HepG2 (cell line): ENCODE data around the gene TPRN. TPM values are rescaled to one million over a fixed set of nuclear protein-coding genes. Genes with fewer than 3 reads are reported as not detected.
A peak's percentile ranks its signal among the peaks of the same experiment; 100 is the strongest.

Experiments used
- ADNP ChIP-seq: sonication (generic); formaldehyde crosslinking; IDR thresholded peaks from 2 replicates; pipeline ENCODE4 v1.4.0; 2020; ENCODE audit warnings: missing genetic modification reagents
- KDM2A ChIP-seq: sonication (generic); formaldehyde crosslinking; IDR thresholded peaks from 2 replicates; pipeline ENCODE4 v1.4.0; 2020; ENCODE audit warnings: low read depth, missing genetic modification reagents, borderline replicate concordance
- MYC ChIP-seq: sonication (generic); formaldehyde crosslinking; IDR thresholded peaks from 2 replicates; pipeline ENCODE4 v1.9.0; 2021; ENCODE audit warnings: missing genetic modification reagents, borderline replicate concordance
- NFIB ChIP-seq: sonication (generic); formaldehyde crosslinking; IDR thresholded peaks from 2 replicates; pipeline ENCODE4 v1.9.0; 2021; ENCODE audit warnings: missing genetic modification reagents, mild to moderate bottlenecking, borderline replicate concordance
- PAF1 ChIP-seq: IDR thresholded peaks from 2 replicates; pipeline ENCODE4 v1.6.1; 2016; ENCODE audit warnings: missing genetic modification reagents, missing compliant biosample characterization
- RELA ChIP-seq: sonication (generic); formaldehyde crosslinking; IDR thresholded peaks from 2 replicates; pipeline ENCODE4 v1.4.0; 2020; ENCODE audit warnings: missing genetic modification reagents
- ZBTB14 ChIP-seq: sonication (generic); formaldehyde crosslinking; IDR thresholded peaks from 2 replicates; pipeline ENCODE4 v1.4.0; 2020; ENCODE audit warnings: missing genetic modification reagents
- ZBTB38 ChIP-seq: sonication (generic); formaldehyde crosslinking; IDR thresholded peaks from 2 replicates; pipeline ENCODE4 v1.5.1; 2020; ENCODE audit warnings: mild to moderate bottlenecking, missing genetic modification reagents
- ZBTB39 ChIP-seq: sonication (generic); formaldehyde crosslinking; IDR thresholded peaks from 2 replicates; pipeline ENCODE4 v1.5.0; 2020; ENCODE audit warnings: missing genetic modification reagents
- ZMYM4 ChIP-seq: sonication (generic); formaldehyde crosslinking; IDR thresholded peaks from 2 replicates; pipeline ENCODE4 v1.8.1; 2023; ENCODE audit warnings: mild to moderate bottlenecking, missing genetic modification reagents
- ZNF234 ChIP-seq: sonication (generic); formaldehyde crosslinking; conservative IDR thresholded peaks from 2 replicates; pipeline ENCODE4 v1.5.1; 2020; ENCODE audit warnings: mild to moderate bottlenecking, missing genetic modification reagents
- ZNF253 ChIP-seq: sonication (generic); formaldehyde crosslinking; IDR thresholded peaks from 2 replicates; pipeline ENCODE4 v1.8.0; 2022; ENCODE audit warnings: mild to moderate bottlenecking, missing genetic modification reagents, borderline replicate concordance
- ZNF850 ChIP-seq: sonication (generic); formaldehyde crosslinking; conservative IDR thresholded peaks from 2 replicates; pipeline ENCODE4 v1.9.0; 2021; ENCODE audit warnings: mild to moderate bottlenecking, missing genetic modification reagents
- ZNF883 ChIP-seq: sonication (generic); formaldehyde crosslinking; IDR thresholded peaks from 2 replicates; pipeline ENCODE4 v1.5.1; 2020; ENCODE audit warnings: mild to moderate bottlenecking, missing genetic modification reagents; ENCODE audit errors: not compliant biosample characterization
- ZSCAN9 ChIP-seq: IDR thresholded peaks from 2 replicates; pipeline ENCODE4 v1.6.1; 2016; ENCODE audit warnings: borderline replicate concordance
- polyA plus RNA-seq, 8 experiments: library from polyadenylated mRNA; depleted of rRNA in 3 of 8; stranded (reverse) in 7 of 8; unstranded in 1 of 8; fragments of >200 nt; fragmentation: Illumina TruSeq in 4 of 8; extraction: Trizol in 4 of 8; gene quantifications; 2 replicates each; pipeline versions ENCODE4 v1.2.1 to v1.2.3, GENCODE V29; 2011 to 2016; ENCODE audit warnings: low read depth in 4 of 8, missing spikeins in 1 of 8, mixed read lengths in 1 of 8; ENCODE audit not compliant: insufficient read depth in 1 of 8
- total RNA-seq, 5 experiments: library from RNA; depleted of rRNA; stranded (reverse); fragments of >200 nt; fragmentation: Illumina TruSeq; extraction: Trizol; gene quantifications; 2 replicates each; pipeline ENCODE4 v1.2.3, GENCODE V29; 2016; ENCODE audit warnings: low read depth in 1 of 5
- TF ChIP-seq, protein P1 (sequence below): sonication (generic); formaldehyde crosslinking; IDR thresholded peaks from 2 replicates; pipeline ENCODE4 v1.8.1; 2023; ENCODE audit warnings: mild to moderate bottlenecking, inconsistent platforms, moderate library complexity, missing genetic modification reagents, borderline replicate concordance
- TF ChIP-seq, protein P2 (sequence below): sonication (generic); formaldehyde crosslinking; IDR thresholded peaks from 2 replicates; pipeline ENCODE4 v1.4.0; 2020; ENCODE audit warnings: missing genetic modification reagents

Gene TPRN
- total and polyA plus RNA-seq, 2 of the 13 experiments (the other 11 are each of a cell fraction or from before 2014, with no cell fraction given): 10.1 to 19.2 TPM

- TF ChIP-seq RELA (CRISPR knock-in tag) (no peak), ADNP (CRISPR knock-in tag) (no peak), ZNF253 (no peak), ZMYM4 (0 out of 2 replicates have a peak, but pooled peaks have one; percentile 17), ZSCAN9 (CRISPR knock-in tag) (no peak; the same call in 1 of the 2 replicates), ZNF850 (CRISPR knock-in tag) (0 out of 2 replicates have a peak, but pooled peaks have one; percentile 70), ZNF883 (CRISPR knock-in tag) (no peak), ZBTB38 (CRISPR knock-in tag) (0 out of 2 replicates have a peak, but pooled peaks have one; percentile 17), ZNF234 (CRISPR knock-in tag) (0 out of 2 replicates have a peak, but pooled peaks have one; percentile 41), KDM2A (CRISPR knock-in tag) (peak; percentile 94; the same call in 1 of the 2 replicates), ZBTB14 (CRISPR knock-in tag) (peak; percentile 37; the same call in 1 of the 2 replicates), MYC (CRISPR knock-in tag) (peak; percentile 81; the same call in 1 of the 2 replicates), NFIB (CRISPR knock-in tag) (no peak), PAF1 (no peak), ZBTB39 (CRISPR knock-in tag) (no peak)
- TF ChIP-seq, protein P1, sequence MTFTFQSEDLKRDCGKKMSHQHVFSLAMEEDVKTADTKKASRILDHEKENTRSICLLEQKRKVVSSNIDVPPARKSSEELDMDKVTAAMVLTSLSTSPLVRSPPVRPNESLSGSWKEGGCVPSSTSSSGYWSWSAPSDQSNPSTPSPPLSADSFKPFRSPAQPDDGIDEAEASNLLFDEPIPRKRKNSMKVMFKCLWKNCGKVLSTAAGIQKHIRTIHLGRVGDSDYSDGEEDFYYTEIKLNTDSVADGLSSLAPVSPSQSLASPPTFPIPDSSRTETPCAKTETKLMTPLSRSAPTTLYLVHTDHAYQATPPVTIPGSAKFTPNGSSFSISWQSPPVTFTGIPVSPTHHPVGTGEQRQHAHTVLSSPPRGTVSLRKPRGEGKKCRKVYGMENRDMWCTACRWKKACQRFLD (CRISPR knock-in tag): peak; percentile 48; the same call in 1 of the 2 replicates
- TF ChIP-seq, protein P2, sequence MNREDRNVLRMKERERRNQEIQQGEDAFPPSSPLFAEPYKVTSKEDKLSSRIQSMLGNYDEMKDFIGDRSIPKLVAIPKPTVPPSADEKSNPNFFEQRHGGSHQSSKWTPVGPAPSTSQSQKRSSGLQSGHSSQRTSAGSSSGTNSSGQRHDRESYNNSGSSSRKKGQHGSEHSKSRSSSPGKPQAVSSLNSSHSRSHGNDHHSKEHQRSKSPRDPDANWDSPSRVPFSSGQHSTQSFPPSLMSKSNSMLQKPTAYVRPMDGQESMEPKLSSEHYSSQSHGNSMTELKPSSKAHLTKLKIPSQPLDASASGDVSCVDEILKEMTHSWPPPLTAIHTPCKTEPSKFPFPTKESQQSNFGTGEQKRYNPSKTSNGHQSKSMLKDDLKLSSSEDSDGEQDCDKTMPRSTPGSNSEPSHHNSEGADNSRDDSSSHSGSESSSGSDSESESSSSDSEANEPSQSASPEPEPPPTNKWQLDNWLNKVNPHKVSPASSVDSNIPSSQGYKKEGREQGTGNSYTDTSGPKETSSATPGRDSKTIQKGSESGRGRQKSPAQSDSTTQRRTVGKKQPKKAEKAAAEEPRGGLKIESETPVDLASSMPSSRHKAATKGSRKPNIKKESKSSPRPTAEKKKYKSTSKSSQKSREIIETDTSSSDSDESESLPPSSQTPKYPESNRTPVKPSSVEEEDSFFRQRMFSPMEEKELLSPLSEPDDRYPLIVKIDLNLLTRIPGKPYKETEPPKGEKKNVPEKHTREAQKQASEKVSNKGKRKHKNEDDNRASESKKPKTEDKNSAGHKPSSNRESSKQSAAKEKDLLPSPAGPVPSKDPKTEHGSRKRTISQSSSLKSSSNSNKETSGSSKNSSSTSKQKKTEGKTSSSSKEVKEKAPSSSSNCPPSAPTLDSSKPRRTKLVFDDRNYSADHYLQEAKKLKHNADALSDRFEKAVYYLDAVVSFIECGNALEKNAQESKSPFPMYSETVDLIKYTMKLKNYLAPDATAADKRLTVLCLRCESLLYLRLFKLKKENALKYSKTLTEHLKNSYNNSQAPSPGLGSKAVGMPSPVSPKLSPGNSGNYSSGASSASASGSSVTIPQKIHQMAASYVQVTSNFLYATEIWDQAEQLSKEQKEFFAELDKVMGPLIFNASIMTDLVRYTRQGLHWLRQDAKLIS (CRISPR knock-in tag): no peak
These were observed 4.9 kb upstream of the TPRN start, which contains the start of the genes NDOR1 and TMEM203 (continued) for GRCh38 chr9:137205126-137206069.
